Fibroblast of lung (primary cell): ENCODE results near the gene AKAP8.

Source experiments
- CTCF ChIP-seq, 2 donors: IDR thresholded peaks in 1 of 2; conservative IDR thresholded peaks in 1 of 2; 1 replicate in 1 of 2; 2 replicates in 1 of 2; pipeline ENCODE4 v1.5.1; 2011 to 2012; ENCODE audit warnings: low read length in 2 of 2, control low read depth in 1 of 2, inconsistent platforms in 1 of 2, low read depth in 1 of 2, mild to moderate bottlenecking in 1 of 2
- EZH2 ChIP-seq: IDR thresholded peaks from 2 replicates; pipeline ENCODE4 v1.5.1; 2012; ENCODE audit warnings: low read length, control low read depth, mild to moderate bottlenecking; ENCODE audit errors: missing control alignments

- TF ChIP-seq CTCF (conservative IDR thresholded peaks at IDR 0.05 in 1 of 2, IDR thresholded peaks at IDR 0.05 in 1 of 2; ENCODE audit: low read depth in 1 of 2, low read length in 2 of 2) = no peak
- TF ChIP-seq EZH2 = no peak
Observed at GRCh38 chr19:15371119-15371518, 8.5 kb downstream of the AKAP8 start.
